CD4-positive, alpha-beta T cell treated with Interleukin-6 at 100 ng/mL for 8 hours (primary cell): ENCODE measurements around the gene PDGFC.
"Not testable (repeated sequence)": the region's sequence is repeated elsewhere in the genome, so short reads cannot be mapped to it uniquely, and the experiment has no call there.

ENCODE experiments used
- DNase-seq: peaks from one replicate; pipeline ENCODE4 v3.0.0-alpha.2; 2020; ENCODE audit warnings: mixed read lengths, low spot score

Gene PDGFC

GRCh38 chr4:156950948-156951347 is 20.7 kb downstream of the PDGFC start:
- DNase-seq: no peak

DNA sequence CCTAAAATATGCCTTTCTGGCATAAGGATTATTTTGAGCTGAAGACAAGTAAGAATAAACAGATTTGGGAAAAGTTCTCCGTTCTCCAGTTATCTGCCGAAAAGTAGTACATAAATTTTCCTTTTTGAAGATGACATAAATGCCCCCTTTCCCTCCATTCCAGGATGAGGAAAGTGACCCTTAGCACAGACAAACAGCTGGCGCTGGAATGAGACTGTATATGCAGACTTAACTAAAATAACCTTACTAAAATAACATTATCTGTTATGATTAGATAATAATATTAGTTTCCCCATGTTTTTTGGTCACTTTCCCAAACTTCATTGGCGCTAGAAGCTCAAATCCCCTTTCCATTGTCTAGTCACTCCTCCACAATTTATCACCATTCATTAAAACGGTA is 21.5 kb downstream of the PDGFC start:
- DNase-seq: no peak

DNA sequence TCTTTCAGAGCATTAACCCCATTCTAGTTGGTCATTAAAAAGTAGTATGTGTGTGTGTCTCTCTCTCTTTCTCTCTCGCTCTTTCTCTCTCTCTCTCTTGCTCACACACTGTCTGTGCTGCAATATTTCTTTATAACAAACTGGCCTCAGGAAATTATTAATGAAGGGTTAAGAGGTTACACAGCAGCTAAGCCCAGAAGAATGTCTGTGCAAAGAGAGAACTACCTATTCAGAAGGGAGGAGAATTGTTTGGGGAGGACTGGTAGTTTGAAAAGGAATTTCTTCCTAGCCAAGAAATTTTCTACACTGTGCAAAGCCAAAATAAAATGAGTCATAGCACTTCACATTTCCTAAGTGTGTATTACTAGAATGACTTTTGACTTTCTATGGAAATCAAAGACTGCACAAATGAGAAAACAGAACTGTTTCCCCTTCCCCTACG is 22.2 kb downstream of the PDGFC start:
- no peak for DNase-seq

DNA sequence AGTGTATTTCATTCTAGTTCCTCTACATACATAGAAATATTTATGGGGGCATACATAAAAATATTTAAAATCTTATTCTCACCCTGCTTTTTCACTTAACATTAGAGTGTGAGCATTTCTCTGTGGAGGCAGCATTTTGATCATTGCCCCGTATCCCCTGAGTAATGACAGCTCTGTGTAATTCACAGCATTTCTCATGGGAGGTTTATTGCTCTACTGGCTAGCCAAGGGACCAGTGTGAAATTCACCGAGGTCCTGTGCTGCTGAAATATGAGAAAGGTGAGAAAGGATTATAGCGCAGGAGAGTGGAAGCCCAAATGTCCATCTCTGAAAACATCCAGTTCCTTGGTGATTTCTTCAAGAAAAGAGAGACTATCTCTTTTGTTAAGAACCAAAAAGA is 22.9 kb downstream of the PDGFC start:
- DNase-seq: no peak

DNA sequence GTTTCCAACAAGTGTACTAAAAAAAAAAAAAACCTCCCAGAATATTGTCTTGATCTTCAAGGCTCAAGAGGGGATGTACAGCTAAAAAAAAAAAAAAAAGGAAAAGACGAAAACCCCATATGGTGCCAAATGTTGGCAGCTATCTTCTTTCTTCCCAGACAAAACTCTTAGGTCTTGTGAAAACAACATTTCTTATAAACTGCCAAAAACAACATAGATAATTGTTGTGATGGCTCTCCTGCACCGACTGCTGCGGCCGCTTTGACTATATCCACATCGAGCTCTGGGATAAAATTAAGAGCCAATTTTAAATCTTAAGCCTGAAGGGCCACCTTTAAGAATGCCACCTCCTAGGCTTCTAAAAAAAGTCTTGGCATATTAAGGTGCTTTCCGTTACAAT is 23.5 kb downstream of the PDGFC start:
- no peak for DNase-seq

GRCh38 chr4:156946516-156947424 is 24.8 kb downstream of the PDGFC start:
- no peak for DNase-seq

DNA sequence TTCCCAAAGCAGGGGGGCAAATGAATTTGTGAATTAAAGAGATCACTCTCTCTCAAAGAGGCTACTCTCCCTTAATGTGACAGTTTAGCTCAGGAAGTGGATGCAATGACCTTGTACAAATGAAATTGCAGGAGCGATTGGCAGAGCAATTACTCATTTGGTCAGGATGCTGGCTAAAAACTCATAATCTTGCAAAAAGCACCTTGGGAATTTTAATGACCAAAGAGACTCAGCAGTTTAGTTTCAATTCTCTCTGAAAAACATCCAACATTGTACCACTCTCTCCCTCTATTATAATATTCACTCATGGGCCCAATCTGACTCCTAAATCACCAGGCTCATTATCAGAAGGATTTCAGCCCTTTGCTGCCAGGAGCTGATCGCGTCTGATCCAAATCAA is 26.1 kb downstream of the PDGFC start:
- DNase-seq: no peak

GRCh38 chr4:156942991-156943390 is 28.6 kb downstream of the PDGFC start:
- no peak for DNase-seq

GRCh38 chr4:156941940-156942548 is 29.6 kb downstream of the PDGFC start:
- DNase-seq: no peak

DNA sequence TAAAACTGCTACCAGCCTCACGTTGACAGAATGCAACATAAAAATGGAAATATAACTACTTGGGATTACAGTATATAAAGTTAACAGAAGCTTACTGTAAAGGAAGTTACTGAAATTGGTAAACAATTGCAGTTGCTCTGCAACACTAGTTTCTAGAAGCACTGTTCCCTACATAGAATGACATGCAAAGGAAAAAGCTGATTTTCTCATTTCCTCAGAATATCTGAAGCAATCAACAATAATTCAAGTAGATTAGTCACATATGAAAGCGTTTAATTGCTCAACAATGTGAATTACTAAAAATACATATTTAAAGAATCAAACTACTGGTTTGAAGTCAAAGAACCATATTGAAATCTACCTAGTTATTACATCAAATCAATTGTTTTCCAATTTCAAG is 31.8 kb downstream of the PDGFC start:
- no peak for DNase-seq

GRCh38 chr4:156939139-156939538 is 32.5 kb downstream of the PDGFC start:
- DNase-seq: no peak

- DNase-seq: no peak
Observed at GRCh38 chr4:156934259-156934635, 37.4 kb downstream of the PDGFC start.

- no peak for DNase-seq
Observed at GRCh38 chr4:156933633-156934258, 37.9 kb downstream of the PDGFC start.

- DNase-seq: not testable (repeated sequence)
Observed at GRCh38 chr4:156932360-156932759, 39.2 kb downstream of the PDGFC start.

DNA sequence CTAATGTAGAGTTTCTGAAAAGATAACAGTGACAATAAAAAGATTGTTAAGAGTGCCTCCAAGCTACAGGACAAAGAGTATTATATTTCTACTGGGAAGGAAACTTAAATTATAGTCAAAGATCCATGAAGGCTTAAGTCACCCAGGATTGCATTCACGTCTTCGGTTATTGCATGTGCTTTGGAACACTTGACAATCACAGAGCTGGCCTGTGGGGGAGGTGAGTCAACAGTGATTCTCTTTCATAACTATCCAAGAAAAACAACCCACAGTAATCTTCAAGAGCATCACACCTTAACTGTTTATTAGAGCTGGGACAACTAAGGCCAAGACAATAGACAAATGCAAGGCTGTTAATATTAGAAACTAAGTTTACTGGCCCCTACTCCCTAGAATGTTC is 40.3 kb downstream of the PDGFC start:
- DNase-seq: no peak

GRCh38 chr4:156929386-156930105 is 42.1 kb downstream of the PDGFC start:
- DNase-seq: no peak

GRCh38 chr4:156924774-156925315 is 46.8 kb downstream of the PDGFC start:
- no peak for DNase-seq

- DNase-seq: no peak
Observed at GRCh38 chr4:156923525-156923924, 48.1 kb downstream of the PDGFC start.

GRCh38 chr4:156915221-156915620 is 56.4 kb downstream of the PDGFC start:
- DNase-seq: no peak

GRCh38 chr4:156913234-156913633 is 58.4 kb downstream of the PDGFC start:
- no peak for DNase-seq

DNA sequence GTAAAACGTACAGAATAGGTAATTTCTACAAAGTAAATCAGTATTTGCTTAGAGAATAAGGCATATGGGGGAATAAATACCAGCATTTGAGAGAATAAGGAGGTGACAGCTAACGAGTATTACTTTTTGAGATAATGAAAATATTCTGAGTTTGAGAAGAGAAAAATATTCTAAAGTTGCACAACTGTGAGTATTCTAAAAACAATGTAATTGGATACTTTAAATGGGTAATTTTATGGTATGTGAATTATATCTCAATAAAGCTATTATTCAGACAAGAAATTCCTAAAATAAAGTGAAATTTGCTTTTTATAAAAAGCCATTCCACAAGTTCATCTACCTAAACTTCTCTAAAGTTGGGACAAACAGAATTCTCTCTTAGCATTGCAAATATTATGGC is 62.6 kb downstream of the PDGFC start:
- DNase-seq: no peak

DNA sequence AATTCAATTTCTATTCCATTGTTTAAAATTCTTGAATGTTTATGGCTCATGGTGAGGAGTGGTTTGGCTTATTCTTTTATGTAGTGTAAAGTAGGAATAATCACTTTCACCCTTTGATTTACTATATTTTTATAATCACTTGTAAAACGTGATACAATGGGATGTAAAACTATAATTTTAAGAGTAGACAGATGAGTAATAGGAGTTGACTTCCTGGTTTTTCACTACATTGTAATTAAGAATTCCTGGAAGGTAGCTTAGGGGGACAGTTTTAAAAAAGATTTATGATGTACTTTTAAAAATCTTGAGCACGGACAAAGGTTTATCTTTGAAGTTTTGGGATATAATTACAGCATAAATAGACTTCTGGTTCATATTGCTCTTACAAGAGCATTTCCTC is 65.3 kb downstream of the PDGFC start:
- no peak for DNase-seq
